Measurements from ENCODE around the gene GALNT16.

DNA sequence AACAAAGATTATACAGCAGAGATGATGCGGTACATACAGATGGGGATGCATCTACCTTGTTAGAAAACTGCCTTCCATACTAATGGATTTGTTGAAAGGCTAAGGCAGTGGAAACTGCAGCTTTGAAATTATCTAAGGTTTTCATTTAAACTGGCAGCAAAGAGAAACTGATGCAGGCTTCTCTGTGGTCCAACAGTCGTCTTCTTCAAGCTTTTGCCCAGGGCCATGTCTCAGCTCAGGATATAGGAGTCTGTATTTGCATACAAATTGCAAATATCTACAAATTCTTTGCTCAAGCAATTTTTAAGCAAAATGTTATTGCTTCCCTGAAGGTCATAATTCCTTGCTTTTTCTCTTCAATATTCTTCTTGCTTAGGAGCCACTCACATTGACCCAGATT is 104.4 kb downstream of the GALNT16 start:
- TF ChIP-seq, protein P1, sequence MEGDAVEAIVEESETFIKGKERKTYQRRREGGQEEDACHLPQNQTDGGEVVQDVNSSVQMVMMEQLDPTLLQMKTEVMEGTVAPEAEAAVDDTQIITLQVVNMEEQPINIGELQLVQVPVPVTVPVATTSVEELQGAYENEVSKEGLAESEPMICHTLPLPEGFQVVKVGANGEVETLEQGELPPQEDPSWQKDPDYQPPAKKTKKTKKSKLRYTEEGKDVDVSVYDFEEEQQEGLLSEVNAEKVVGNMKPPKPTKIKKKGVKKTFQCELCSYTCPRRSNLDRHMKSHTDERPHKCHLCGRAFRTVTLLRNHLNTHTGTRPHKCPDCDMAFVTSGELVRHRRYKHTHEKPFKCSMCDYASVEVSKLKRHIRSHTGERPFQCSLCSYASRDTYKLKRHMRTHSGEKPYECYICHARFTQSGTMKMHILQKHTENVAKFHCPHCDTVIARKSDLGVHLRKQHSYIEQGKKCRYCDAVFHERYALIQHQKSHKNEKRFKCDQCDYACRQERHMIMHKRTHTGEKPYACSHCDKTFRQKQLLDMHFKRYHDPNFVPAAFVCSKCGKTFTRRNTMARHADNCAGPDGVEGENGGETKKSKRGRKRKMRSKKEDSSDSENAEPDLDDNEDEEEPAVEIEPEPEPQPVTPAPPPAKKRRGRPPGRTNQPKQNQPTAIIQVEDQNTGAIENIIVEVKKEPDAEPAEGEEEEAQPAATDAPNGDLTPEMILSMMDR (optimal IDR thresholded peaks at IDR 0.05 in 1 of 3, IDR thresholded peaks at IDR 0.05 in 1 of 3, conservative IDR thresholded peaks at IDR 0.05 in 1 of 3; ENCODE audit: extremely low read depth in 1 of 3, insufficient read depth in 2 of 3, low read length in 3 of 3), result no peak
- TF ChIP-seq EZH2 (IDR thresholded peaks at IDR 0.05; ENCODE audit: low read length), result no peak
